WTC11 (cell line): ENCODE data around the gene TUBB2A. TPM values are rescaled to one million over a fixed set of nuclear protein-coding genes. Genes with fewer than 3 reads are reported as not detected.

Experiments used
- ATAC-seq: fragments of 200-7000 bp; cut with Tn5 transposase; 2 replicates; pipeline ENCODE4 v1.10.0; 2021; ENCODE audit warnings: mild to moderate bottlenecking, moderate library complexity
- CTCF ChIA-PET: fragments of 300-600 bp; sonication (Branson Sonifier 250); formaldehyde crosslinking; loops from one replicate; lab custom pipeline; 2021; ENCODE audit warnings: antibody characterized with exemption; lab: Charles Lee
- POLR2A ChIA-PET: fragments of 350-600 bp; sonication (Branson Sonifier 250); formaldehyde crosslinking; loops from one replicate; lab custom pipeline; 2021; ENCODE audit warnings: antibody characterized with exemption; lab: Charles Lee
- DNase-seq: peaks from one replicate; pipeline ENCODE4 v3.0.0; 2021; ENCODE audit warnings: low spot score
- H3K27ac Mint-ChIP-seq: 2 replicates; pipeline ENCODE4 v1.8.0; 2021; ENCODE audit warnings: mixed read lengths
- H3K27me3 Mint-ChIP-seq: 2 replicates; pipeline ENCODE4 v1.8.0; 2021; ENCODE audit warnings: low read depth, mild to moderate bottlenecking, moderate library complexity, mixed read lengths
- H3K36me3 Mint-ChIP-seq: 2 replicates; pipeline ENCODE4 v1.8.0; 2021; ENCODE audit warnings: mixed read lengths
- H3K4me1 Mint-ChIP-seq: 2 replicates; pipeline ENCODE4 v1.8.0; 2022; ENCODE audit warnings: mixed read lengths
- H3K4me3 Mint-ChIP-seq: 2 replicates; pipeline ENCODE4 v1.8.0; 2021; ENCODE audit warnings: mild to moderate bottlenecking, moderate library complexity, mixed read lengths
- H3K9me3 Mint-ChIP-seq: 2 replicates; pipeline ENCODE4 v1.8.0; 2021; ENCODE audit warnings: mixed read lengths
- ATF2 ChIP-seq: sonication (generic); formaldehyde crosslinking; IDR thresholded peaks from 2 replicates; pipeline ENCODE4 v1.8.1; 2022; ENCODE audit warnings: low read depth, missing genetic modification reagents, borderline replicate concordance
- CREB1 ChIP-seq: sonication (generic); formaldehyde crosslinking; IDR thresholded peaks from 2 replicates; pipeline ENCODE4 v1.8.0; 2023; ENCODE audit warnings: mild to moderate bottlenecking, missing genetic modification reagents
- EMX1 ChIP-seq: fragments of 250-450 bp; sonication (Bioruptor Pico); IDR thresholded peaks from 2 replicates; pipeline ENCODE4 v1.8.0; 2021; ENCODE audit warnings: mild to moderate bottlenecking
- ETV6 ChIP-seq: sonication (generic); formaldehyde crosslinking; IDR thresholded peaks from 2 replicates; pipeline ENCODE4 v1.8.1; 2022; ENCODE audit warnings: mild to moderate bottlenecking, missing genetic modification reagents
- FOXJ3 ChIP-seq: sonication (generic); formaldehyde crosslinking; IDR thresholded peaks from 2 replicates; pipeline ENCODE4 v1.9.0; 2021; ENCODE audit warnings: missing genetic modification reagents, mild to moderate bottlenecking, borderline replicate concordance
- FOXP4 ChIP-seq: sonication (generic); formaldehyde crosslinking; IDR thresholded peaks from 2 replicates; pipeline ENCODE4 v1.8.0; 2022; ENCODE audit warnings: mild to moderate bottlenecking, missing genetic modification reagents
- GTF2I ChIP-seq: fragments of 250-450 bp; sonication (Bioruptor Pico); conservative IDR thresholded peaks from 2 replicates; pipeline ENCODE4 v1.4.0; 2021; ENCODE audit warnings: mild to moderate bottlenecking
- HMGA2 ChIP-seq: fragments of 250-450 bp; sonication (Bioruptor Pico); IDR thresholded peaks from 2 replicates; pipeline ENCODE4 v1.4.0; 2021; ENCODE audit warnings: mild to moderate bottlenecking, moderate library complexity
- MAX ChIP-seq: sonication (generic); formaldehyde crosslinking; IDR thresholded peaks from 2 replicates; pipeline ENCODE4 v1.8.0; 2022; ENCODE audit warnings: mild to moderate bottlenecking, missing genetic modification reagents
- NFE2L1 ChIP-seq: sonication (generic); formaldehyde crosslinking; IDR thresholded peaks from 2 replicates; pipeline ENCODE4 v1.8.1; 2023; ENCODE audit warnings: missing genetic modification reagents
- SP1 ChIP-seq: sonication (generic); formaldehyde crosslinking; conservative IDR thresholded peaks from 2 replicates; pipeline ENCODE4 v1.8.1; 2022; ENCODE audit warnings: missing genetic modification reagents
- TCF7 ChIP-seq: sonication (generic); formaldehyde crosslinking; IDR thresholded peaks from 2 replicates; pipeline ENCODE4 v1.8.0; 2022; ENCODE audit warnings: mild to moderate bottlenecking, low read depth, missing genetic modification reagents, moderate library complexity
- TEAD1 ChIP-seq: sonication (generic); formaldehyde crosslinking; IDR thresholded peaks from 2 replicates; pipeline ENCODE4 v1.8.0; 2022; ENCODE audit warnings: mild to moderate bottlenecking, missing genetic modification reagents
- USF1 ChIP-seq: sonication (generic); formaldehyde crosslinking; IDR thresholded peaks from 2 replicates; pipeline ENCODE4 v1.8.0; 2022; ENCODE audit warnings: mild to moderate bottlenecking, missing genetic modification reagents
- ZNF219 ChIP-seq: sonication (generic); formaldehyde crosslinking; IDR thresholded peaks from 2 replicates; pipeline ENCODE4 v1.8.0; 2023; ENCODE audit warnings: missing genetic modification reagents, mild to moderate bottlenecking, borderline replicate concordance
- ZNF317 ChIP-seq: sonication (generic); formaldehyde crosslinking; IDR thresholded peaks from 2 replicates; pipeline ENCODE4 v1.8.1; 2023; ENCODE audit warnings: low read depth, mild to moderate bottlenecking, moderate library complexity, missing genetic modification reagents, borderline replicate concordance
- total RNA-seq: library from RNA; stranded (reverse); gene quantifications from 3 replicates; pipeline ENCODE4 v1.2.3, GENCODE V29; 2021
- TF ChIP-seq, protein P1 (sequence below): sonication (generic); formaldehyde crosslinking; IDR thresholded peaks from 2 replicates; pipeline ENCODE4 v1.8.1; 2023; ENCODE audit warnings: mild to moderate bottlenecking, missing genetic modification reagents, moderate library complexity
- TF ChIP-seq, protein P2 (sequence below): sonication (generic); formaldehyde crosslinking; conservative IDR thresholded peaks from 2 replicates; pipeline ENCODE4 v1.8.1; 2023; ENCODE audit warnings: mild to moderate bottlenecking, low read depth, missing genetic modification reagents, moderate library complexity

Gene TUBB2A
- total RNA-seq, 1 experiment from 2014 or later: 357 TPM

- TF ChIP-seq GTF2I (CRISPR knock-in tag) (no peak), HMGA2 (CRISPR knock-in tag) (no peak), ATF2 (CRISPR knock-in tag) (no peak), ZNF219 (CRISPR knock-in tag) (no peak)
- TF ChIP-seq, protein P1, sequence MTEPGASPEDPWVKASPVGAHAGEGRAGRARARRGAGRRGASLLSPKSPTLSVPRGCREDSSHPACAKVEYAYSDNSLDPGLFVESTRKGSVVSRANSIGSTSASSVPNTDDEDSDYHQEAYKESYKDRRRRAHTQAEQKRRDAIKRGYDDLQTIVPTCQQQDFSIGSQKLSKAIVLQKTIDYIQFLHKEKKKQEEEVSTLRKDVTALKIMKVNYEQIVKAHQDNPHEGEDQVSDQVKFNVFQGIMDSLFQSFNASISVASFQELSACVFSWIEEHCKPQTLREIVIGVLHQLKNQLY (CRISPR knock-in tag): no peak
These were observed 28.8 kb downstream of the TUBB2A start (continued) for GRCh38 chr6:3128356-3129108.

GRCh38 chr6:3125815-3126214, 31.5 kb downstream of the TUBB2A start:
- ChIA-PET CTCF (interaction anchor here (0.5 to 2.2 kb wide), 10 partner anchors 13 to 1677 kb away, joined by 3 to 24 read pairs (median 3); no protein-coding TSS in a partner anchor), POLR2A (no interaction called here)
- Mint-ChIP-seq H3K9me3 (no peaks in the 10 kb centered on the region), H3K36me3 (peaks cover 30% of the 10 kb centered on the region), H3K27me3 (no peaks in the 10 kb centered on the region), H3K27ac (peak overlapping the region; percentile 41), H3K4me3 (no peak overlapping the region), H3K4me1 (peaks cover 8% of the 10 kb centered on the region; the same call in 1 of the 2 replicates)
- ATAC-seq (peak; percentile 24; the same call in 1 of the 2 replicates), DNase-seq (no peak)
- TF ChIP-seq TEAD1 (CRISPR knock-in tag) (no peak), ETV6 (CRISPR knock-in tag) (no peak), MAX (CRISPR knock-in tag) (no peak), EMX1 (CRISPR knock-in tag) (no peak), CREB1 (CRISPR knock-in tag) (no peak), TCF7 (CRISPR knock-in tag) (no peak), USF1 (CRISPR knock-in tag) (no peak), ZNF317 (CRISPR knock-in tag) (no peak), FOXJ3 (CRISPR knock-in tag) (no peak), NFE2L1 (no peak), SP1 (CRISPR knock-in tag) (no peak), FOXP4 (no peak)
- TF ChIP-seq, protein P2, sequence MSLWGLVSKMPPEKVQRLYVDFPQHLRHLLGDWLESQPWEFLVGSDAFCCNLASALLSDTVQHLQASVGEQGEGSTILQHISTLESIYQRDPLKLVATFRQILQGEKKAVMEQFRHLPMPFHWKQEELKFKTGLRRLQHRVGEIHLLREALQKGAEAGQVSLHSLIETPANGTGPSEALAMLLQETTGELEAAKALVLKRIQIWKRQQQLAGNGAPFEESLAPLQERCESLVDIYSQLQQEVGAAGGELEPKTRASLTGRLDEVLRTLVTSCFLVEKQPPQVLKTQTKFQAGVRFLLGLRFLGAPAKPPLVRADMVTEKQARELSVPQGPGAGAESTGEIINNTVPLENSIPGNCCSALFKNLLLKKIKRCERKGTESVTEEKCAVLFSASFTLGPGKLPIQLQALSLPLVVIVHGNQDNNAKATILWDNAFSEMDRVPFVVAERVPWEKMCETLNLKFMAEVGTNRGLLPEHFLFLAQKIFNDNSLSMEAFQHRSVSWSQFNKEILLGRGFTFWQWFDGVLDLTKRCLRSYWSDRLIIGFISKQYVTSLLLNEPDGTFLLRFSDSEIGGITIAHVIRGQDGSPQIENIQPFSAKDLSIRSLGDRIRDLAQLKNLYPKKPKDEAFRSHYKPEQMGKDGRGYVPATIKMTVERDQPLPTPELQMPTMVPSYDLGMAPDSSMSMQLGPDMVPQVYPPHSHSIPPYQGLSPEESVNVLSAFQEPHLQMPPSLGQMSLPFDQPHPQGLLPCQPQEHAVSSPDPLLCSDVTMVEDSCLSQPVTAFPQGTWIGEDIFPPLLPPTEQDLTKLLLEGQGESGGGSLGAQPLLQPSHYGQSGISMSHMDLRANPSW (CRISPR knock-in tag): no peak
